ENCODE results near the gene PDE4D.

Gene PDE4D

GRCh38 chr5:59260200-59260599 is 633.3 kb downstream of the PDE4D start:
- H3K27ac ChIP-seq: no peak overlapping the region
- TF ChIP-seq ZFX (IDR thresholded peaks at IDR 0.05; ENCODE audit: borderline replicate concordance): no peak
- no peak for TF ChIP-seq CTCF (IDR thresholded peaks at IDR 0.05)

GRCh38 chr5:59259237-59259636 is 634.3 kb downstream of the PDE4D start:
- TF ChIP-seq CTCF (IDR thresholded peaks at IDR 0.05): no peak
- no peak for TF ChIP-seq ZFX (IDR thresholded peaks at IDR 0.05; ENCODE audit: borderline replicate concordance)
- no peak overlapping the region for H3K27ac ChIP-seq

- TF ChIP-seq CTCF (IDR thresholded peaks at IDR 0.05) (no peak), ZFX (IDR thresholded peaks at IDR 0.05; ENCODE audit: borderline replicate concordance) (no peak)
- H3K27ac ChIP-seq: no peak overlapping the region
These were observed 635.8 kb downstream of the PDE4D start for GRCh38 chr5:59257488-59258400.

GRCh38 chr5:59256331-59256730 is 637.2 kb downstream of the PDE4D start:
- TF ChIP-seq CTCF (IDR thresholded peaks at IDR 0.05) (no peak), ZFX (IDR thresholded peaks at IDR 0.05; ENCODE audit: borderline replicate concordance) (no peak)
- no peak overlapping the region for H3K27ac ChIP-seq

GRCh38 chr5:59254055-59254687 is 639.4 kb downstream of the PDE4D start:
- no peak for TF ChIP-seq ZFX (IDR thresholded peaks at IDR 0.05; ENCODE audit: borderline replicate concordance)
- TF ChIP-seq CTCF (IDR thresholded peaks at IDR 0.05): no peak
- H3K27ac ChIP-seq: no peak overlapping the region

GRCh38 chr5:59253625-59254024 is 639.9 kb downstream of the PDE4D start:
- H3K27ac ChIP-seq: no peak overlapping the region
- no peak for TF ChIP-seq CTCF (IDR thresholded peaks at IDR 0.05)
- no peak for TF ChIP-seq ZFX (IDR thresholded peaks at IDR 0.05; ENCODE audit: borderline replicate concordance)

- H3K27ac ChIP-seq: no peak overlapping the region
- TF ChIP-seq CTCF (IDR thresholded peaks at IDR 0.05) (no peak), ZFX (IDR thresholded peaks at IDR 0.05; ENCODE audit: borderline replicate concordance) (no peak)
These were observed 641.9 kb downstream of the PDE4D start for GRCh38 chr5:59251627-59252026.

All from 22Rv1 (cell line).